Thyroid gland (tissue), 4 donors: ENCODE data around the gene PRKCE.

ENCODE experiments used
- CTCF ChIP-seq, 6 experiments: fragments of 200-600 bp in 3 of 6; fragments of 450-650 bp in 3 of 6; sonication (generic) in 3 of 6; IDR thresholded peaks; one replicate each; pipeline ENCODE4 v1.5.1; 2016 to 2019; ENCODE audit warnings: antibody characterized with exemption in 6 of 6, mild to moderate bottlenecking in 2 of 6, inconsistent platforms in 1 of 6, moderate library complexity in 1 of 6
- POLR2A ChIP-seq, 2 donors: fragments of 450-650 bp; IDR thresholded peaks; one replicate each; pipeline ENCODE4 v1.6.1; 2017; ENCODE audit warnings: antibody characterized with exemption in 2 of 2, mild to moderate bottlenecking in 2 of 2, moderate library complexity in 1 of 2

DNA sequence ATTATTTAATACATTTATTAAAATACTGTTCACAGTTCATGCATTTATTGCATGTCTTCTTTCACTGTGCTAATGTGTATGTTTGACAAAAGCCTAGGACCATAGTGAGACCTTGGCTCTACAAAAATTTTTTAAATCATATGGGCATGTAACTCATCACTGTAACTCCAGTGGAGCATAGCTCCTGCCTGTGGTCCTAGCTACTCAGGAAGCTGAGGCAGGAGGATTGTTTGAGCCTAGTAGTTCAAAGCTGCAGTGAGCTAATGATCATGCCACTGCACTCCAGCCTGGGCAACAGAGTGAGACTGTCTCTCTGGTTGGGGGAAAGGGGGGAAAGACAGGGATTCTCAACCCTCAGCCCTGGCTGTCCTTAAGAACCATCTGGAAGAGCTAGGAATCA lies 137.8 kb downstream of the PRKCE start:
- TF ChIP-seq CTCF (IDR thresholded peaks at IDR 0.05) (no peak), POLR2A (IDR thresholded peaks at IDR 0.05) (no peak)
